Erythroblast (primary cell): Measurements from ENCODE around the gene FGFR2.

ENCODE experiments used
- DNase-seq, 2 experiments: peaks; one replicate each; lab custom pipeline; 2025; lab: John Stamatoyannopoulos, UW
- GATA1 ChIP-seq: IDR thresholded peaks from 2 replicates; pipeline ENCODE4 v1.6.1; 2011; ENCODE audit warnings: low read depth, mild to moderate bottlenecking, control low read depth, low read length, moderate library complexity
- POLR2A ChIP-seq: IDR thresholded peaks from 2 replicates; pipeline ENCODE4 v1.6.1; 2011; ENCODE audit warnings: mild to moderate bottlenecking, low read length

Gene FGFR2

GRCh38 chr10:121583857-121584256 lies 14.4 kb downstream of the FGFR2 start:
- TF ChIP-seq GATA1 (no peak), POLR2A (no peak)
- DNase-seq, result no peak

- no peak for DNase-seq
- TF ChIP-seq GATA1 (no peak), POLR2A (no peak)
These were observed 15.0 kb downstream of the FGFR2 start for GRCh38 chr10:121583258-121583657.

GRCh38 chr10:121580276-121581116 lies 17.7 kb downstream of the FGFR2 start:
- no peak for TF ChIP-seq GATA1

GRCh38 chr10:121579656-121580055 lies 18.6 kb downstream of the FGFR2 start:
- TF ChIP-seq POLR2A (no peak), GATA1 (no peak)
- no peak for DNase-seq

More at GRCh38 chr10:121580276-121581116, 17.7 kb downstream of the FGFR2 start:
- no peak for DNase-seq

- TF ChIP-seq GATA1 (no peak), POLR2A (no peak)
These were observed 19.3 kb downstream of the FGFR2 start for GRCh38 chr10:121578965-121579364.

GRCh38 chr10:121578298-121578697 lies 19.9 kb downstream of the FGFR2 start:
- DNase-seq, result no peak
- no peak for TF ChIP-seq GATA1
- TF ChIP-seq POLR2A, result no peak

More at GRCh38 chr10:121578965-121579364, 19.3 kb downstream of the FGFR2 start:
- DNase-seq, result no peak

- TF ChIP-seq POLR2A, result no peak
- no peak for DNase-seq
These were observed 20.7 kb downstream of the FGFR2 start for GRCh38 chr10:121577568-121577967.

- TF ChIP-seq POLR2A, result no peak
- no peak for TF ChIP-seq GATA1
- no peak for DNase-seq
These were observed 22.1 kb downstream of the FGFR2 start for GRCh38 chr10:121576139-121576538.

GRCh38 chr10:121574519-121575166 lies 23.6 kb downstream of the FGFR2 start:
- no peak for DNase-seq
- TF ChIP-seq POLR2A, result no peak
- no peak for TF ChIP-seq GATA1

GRCh38 chr10:121573538-121573941 lies 24.7 kb downstream of the FGFR2 start:
- TF ChIP-seq GATA1, result no peak
- no peak for TF ChIP-seq POLR2A
- DNase-seq, result no peak

GRCh38 chr10:121572859-121573537 lies 25.2 kb downstream of the FGFR2 start:
- TF ChIP-seq GATA1, result no peak
- TF ChIP-seq POLR2A, result no peak
- no peak for DNase-seq

- no peak for TF ChIP-seq GATA1
- no peak for TF ChIP-seq POLR2A
- no peak for DNase-seq
These were observed 27.9 kb downstream of the FGFR2 start for GRCh38 chr10:121570315-121570714.

- no peak for DNase-seq
- TF ChIP-seq POLR2A (no peak), GATA1 (no peak)
These were observed 30.0 kb downstream of the FGFR2 start for GRCh38 chr10:121568275-121568674.

- no peak for TF ChIP-seq GATA1
- TF ChIP-seq POLR2A, result no peak
These were observed 30.7 kb downstream of the FGFR2 start for GRCh38 chr10:121567569-121567968.

More at GRCh38 chr10:121567569-121567968, 30.7 kb downstream of the FGFR2 start:
- no peak for DNase-seq
